Kidney epithelial cell (primary cell): Measurements from ENCODE around the gene FAM163B. TPM values are rescaled to one million over a fixed set of nuclear protein-coding genes. Genes with fewer than 3 reads are reported as not detected.

Experiments used
- DNase-seq: peaks from one replicate; pipeline ENCODE4 v3.0.0-alpha.2; 2010; ENCODE audit warnings: low read depth
- H3K27me3 ChIP-seq: 2 replicates; pipeline ENCODE4 v1.6.0; 2011; ENCODE audit warnings: low read length; ENCODE audit not compliant: control insufficient read depth, insufficient read depth
- H3K36me3 ChIP-seq: 2 replicates; pipeline ENCODE4 v1.5.1; 2011; ENCODE audit warnings: low read length; ENCODE audit not compliant: control insufficient read depth, insufficient read depth
- H3K4me3 ChIP-seq: 2 replicates; pipeline ENCODE4 v1.5.1; 2011; ENCODE audit warnings: low read depth, mild to moderate bottlenecking, control low read depth, low read length
- CTCF ChIP-seq: IDR thresholded peaks from 2 replicates; pipeline ENCODE4 v1.5.1; 2011; ENCODE audit warnings: mild to moderate bottlenecking, moderate library complexity, low read length, control low read depth, inconsistent platforms; ENCODE audit not compliant: insufficient read depth, poor library complexity, severe bottlenecking
- total RNA-seq: library from RNA; depleted of rRNA; stranded (reverse); fragments of >200 nt; gene quantifications from 2 replicates; pipeline ENCODE4 v1.2.3, GENCODE V29; 2015

Gene FAM163B
- total RNA-seq, 1 donor from 2014 or later = not detected

GRCh38 chr9:133607976-133608375 is 1.2 kb downstream of the FAM163B start:
- TF ChIP-seq CTCF = no peak
- H3K27me3 ChIP-seq = peaks cover 44% of the 10 kb centered on the region
- no peak for DNase-seq
- no peak overlapping the region for H3K4me3 ChIP-seq
- no peaks in the 10 kb centered on the region for H3K36me3 ChIP-seq

- DNase-seq = no peak
- no peak overlapping the region for H3K4me3 ChIP-seq
- H3K36me3 ChIP-seq = no peaks in the 10 kb centered on the region
- TF ChIP-seq CTCF = no peak
- peaks cover 40% of the 10 kb centered on the region for H3K27me3 ChIP-seq
Measured at GRCh38 chr9:133607381-133607780, 1.8 kb downstream of the FAM163B start.

GRCh38 chr9:133606708-133607025 is 2.5 kb downstream of the FAM163B start:
- Histone ChIP-seq H3K36me3 (no peaks in the 10 kb centered on the region), H3K4me3 (no peak overlapping the region), H3K27me3 (peaks cover 42% of the 10 kb centered on the region)
- TF ChIP-seq CTCF = no peak
- no peak for DNase-seq

GRCh38 chr9:133605856-133606707 is 3.1 kb downstream of the FAM163B start:
- no peak for DNase-seq
- no peak for TF ChIP-seq CTCF
- Histone ChIP-seq H3K27me3 (peaks cover 42% of the 10 kb centered on the region), H3K36me3 (no peaks in the 10 kb centered on the region), H3K4me3 (no peak overlapping the region)

- H3K4me3 ChIP-seq = no peak overlapping the region
- DNase-seq = no peak
- H3K36me3 ChIP-seq = no peaks in the 10 kb centered on the region
- H3K27me3 ChIP-seq = peaks cover 40% of the 10 kb centered on the region
- TF ChIP-seq CTCF = no peak
Measured at GRCh38 chr9:133605446-133605845, 3.7 kb downstream of the FAM163B start.

GRCh38 chr9:133604856-133605255 is 4.3 kb downstream of the FAM163B start:
- no peak for TF ChIP-seq CTCF
- no peak overlapping the region for H3K4me3 ChIP-seq
- H3K36me3 ChIP-seq = no peaks in the 10 kb centered on the region
- peaks cover 40% of the 10 kb centered on the region for H3K27me3 ChIP-seq
- DNase-seq = no peak
